ENCODE measurements around the gene PAM.

- TF ChIP-seq CTCF (IDR thresholded peaks at IDR 0.05): no peak
- TF ChIP-seq POLR2A (IDR thresholded peaks at IDR 0.05): no peak
- no peak for TF ChIP-seq POLR2AphosphoS5 (IDR thresholded peaks at IDR 0.05; ENCODE audit: insufficient read depth in 1 of 2, low read depth in 1 of 2)
Observed at GRCh38 chr5:102797322-102797884, 42.3 kb downstream of the PAM start.
